Adrenal gland (tissue), 12 donors: ENCODE data around the gene RFESD. TPM values are rescaled to one million over a fixed set of nuclear protein-coding genes. Genes with fewer than 3 reads are reported as not detected.
A peak's percentile ranks its signal among the peaks of the same experiment; 100 is the strongest.

ENCODE experiments used
- DNase-seq, 7 donors: peaks; one replicate each; pipeline ENCODE4 v3.0.0-alpha.2; 2019 to 2020
- H3K27ac ChIP-seq, 5 donors: fragments of 200-600 bp; sonication (generic) in 4 of 5; 1 replicate in 3 of 5; 2 replicates in 2 of 5; pipeline versions ENCODE4 v1.5.1 to v1.8.0; 2016 to 2020; ENCODE audit warnings: mild to moderate bottlenecking in 1 of 5
- H3K27me3 ChIP-seq: fragments of 200-600 bp; 2 replicates; pipeline ENCODE4 v1.8.0; 2021
- H3K36me3 ChIP-seq, 2 donors: fragments of 200-600 bp; replicated peaks in 1 of 2; 1 replicate in 1 of 2; 2 replicates in 1 of 2; pipeline versions ENCODE4 v1.5.1 to v1.8.0; 2018 to 2022
- H3K4me1 ChIP-seq, 2 donors: fragments of 200-600 bp; replicated peaks in 1 of 2; 1 replicate in 1 of 2; 2 replicates in 1 of 2; pipeline versions ENCODE4 v1.5.1 to v1.8.0; 2018 to 2021
- H3K4me3 ChIP-seq, 4 donors: fragments of 200-600 bp; sonication (generic) in 3 of 4; one replicate each; pipeline ENCODE4 v1.5.1; 2016 to 2018
- H3K9me3 ChIP-seq, 3 donors: fragments of 200-600 bp; sonication (generic) in 1 of 3; replicated peaks in 1 of 3; 1 replicate in 2 of 3; 2 replicates in 1 of 3; pipeline versions ENCODE4 v1.5.1 to v1.8.0; 2016 to 2021
- POLR2A ChIP-seq, 2 donors: fragments of 450-650 bp; IDR thresholded peaks; one replicate each; pipeline ENCODE4 v1.6.1; 2017; ENCODE audit warnings: antibody characterized with exemption in 2 of 2, mild to moderate bottlenecking in 2 of 2, moderate library complexity in 1 of 2
- WGBS, 4 donors: extraction: QIAGEN DNeasy Blood & Tissue Kit in 2 of 4; methylation state at CpG; one replicate each; pipeline versions ENCODE4 v1.1.5 to v1.1.7; 2013 to 2017; 5-methylcytosine and 5-hydroxymethylcytosine counted together
- intact Hi-C, 2 donors: fragments of 100-400 bp; cut with DNase I; formaldehyde crosslinking; loops; one replicate each; pipeline versions ENCODE4 v1.14.1 to v1.15.0; 2022 to 2023
- polyA plus RNA-seq, 3 donors: library from polyadenylated mRNA; stranded (reverse); fragments of 200-250 nt in 2 of 3; fragments of 350-450 nt in 1 of 3; fragmentation: Illumina TruSeq in 1 of 3; extraction: RNeasy Lipid Tissue Mini Kit (QIAGEN cat#74804) in 1 of 3; gene quantifications; one replicate each; pipeline ENCODE4 v1.2.3, GENCODE V29; 2013 to 2014
- total RNA-seq, 9 donors: library from RNA; depleted of rRNA in 4 of 9; stranded (reverse); fragments of >200 nt in 4 of 9; fragments of 120-200 nt in 1 of 9; fragmentation: NEBNext Ultra II Directional in 1 of 9; extraction: Animal tissue kit (Norgen Biotek cat#: 25700) in 1 of 9; gene quantifications; one replicate each; pipeline versions ENCODE4 v1.1.0 to v1.2.4, GENCODE V29; 2013 to 2023
- TF ChIP-seq, protein P1 (sequence below), 6 experiments: fragments of 450-650 bp in 4 of 6; fragments of 200-600 bp in 2 of 6; sonication (generic) in 1 of 6; IDR thresholded peaks; 1 replicate in 5 of 6; 2 replicates in 1 of 6; pipeline versions ENCODE4 v1.5.1 to v1.8.0; 2016 to 2021; ENCODE audit warnings: antibody characterized with exemption in 6 of 6, mild to moderate bottlenecking in 2 of 6, moderate library complexity in 1 of 6
- donor health status: healthy with polysubstance abuse.
- donor health status: Bipolar disorder and iron deficiency.
- donor health status: DM: yes; HTN: yes; CAD: no.
- donor health status: DM: no; HTN: no; CAD: no.
- donor health status: DM: no; HTN: no; CAD: no.
- donor health status: DM: yes; HTN: yes; CAD: no.

RFESD gene
- total and polyA plus RNA-seq, 12 donors, result 0.43 to 6.8 (median 2.6) TPM

- no peak overlapping the region for H3K27ac ChIP-seq
- intact Hi-C loops, result no loop called here
- H3K4me1 ChIP-seq, result no peaks in the 10 kb centered on the region
- TF ChIP-seq, protein P1, sequence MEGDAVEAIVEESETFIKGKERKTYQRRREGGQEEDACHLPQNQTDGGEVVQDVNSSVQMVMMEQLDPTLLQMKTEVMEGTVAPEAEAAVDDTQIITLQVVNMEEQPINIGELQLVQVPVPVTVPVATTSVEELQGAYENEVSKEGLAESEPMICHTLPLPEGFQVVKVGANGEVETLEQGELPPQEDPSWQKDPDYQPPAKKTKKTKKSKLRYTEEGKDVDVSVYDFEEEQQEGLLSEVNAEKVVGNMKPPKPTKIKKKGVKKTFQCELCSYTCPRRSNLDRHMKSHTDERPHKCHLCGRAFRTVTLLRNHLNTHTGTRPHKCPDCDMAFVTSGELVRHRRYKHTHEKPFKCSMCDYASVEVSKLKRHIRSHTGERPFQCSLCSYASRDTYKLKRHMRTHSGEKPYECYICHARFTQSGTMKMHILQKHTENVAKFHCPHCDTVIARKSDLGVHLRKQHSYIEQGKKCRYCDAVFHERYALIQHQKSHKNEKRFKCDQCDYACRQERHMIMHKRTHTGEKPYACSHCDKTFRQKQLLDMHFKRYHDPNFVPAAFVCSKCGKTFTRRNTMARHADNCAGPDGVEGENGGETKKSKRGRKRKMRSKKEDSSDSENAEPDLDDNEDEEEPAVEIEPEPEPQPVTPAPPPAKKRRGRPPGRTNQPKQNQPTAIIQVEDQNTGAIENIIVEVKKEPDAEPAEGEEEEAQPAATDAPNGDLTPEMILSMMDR (IDR thresholded peaks at IDR 0.05), result no peak
- no peak for TF ChIP-seq POLR2A (IDR thresholded peaks at IDR 0.05)
- no peak overlapping the region for H3K4me3 ChIP-seq
- no peaks in the 10 kb centered on the region for H3K27me3 ChIP-seq
- no peaks in the 10 kb centered on the region for H3K36me3 ChIP-seq
- H3K9me3 ChIP-seq, result no peaks in the 10 kb centered on the region
- no peak for DNase-seq
Observed at GRCh38 chr5:95690333-95690732, 43.8 kb downstream of the RFESD start.

DNA sequence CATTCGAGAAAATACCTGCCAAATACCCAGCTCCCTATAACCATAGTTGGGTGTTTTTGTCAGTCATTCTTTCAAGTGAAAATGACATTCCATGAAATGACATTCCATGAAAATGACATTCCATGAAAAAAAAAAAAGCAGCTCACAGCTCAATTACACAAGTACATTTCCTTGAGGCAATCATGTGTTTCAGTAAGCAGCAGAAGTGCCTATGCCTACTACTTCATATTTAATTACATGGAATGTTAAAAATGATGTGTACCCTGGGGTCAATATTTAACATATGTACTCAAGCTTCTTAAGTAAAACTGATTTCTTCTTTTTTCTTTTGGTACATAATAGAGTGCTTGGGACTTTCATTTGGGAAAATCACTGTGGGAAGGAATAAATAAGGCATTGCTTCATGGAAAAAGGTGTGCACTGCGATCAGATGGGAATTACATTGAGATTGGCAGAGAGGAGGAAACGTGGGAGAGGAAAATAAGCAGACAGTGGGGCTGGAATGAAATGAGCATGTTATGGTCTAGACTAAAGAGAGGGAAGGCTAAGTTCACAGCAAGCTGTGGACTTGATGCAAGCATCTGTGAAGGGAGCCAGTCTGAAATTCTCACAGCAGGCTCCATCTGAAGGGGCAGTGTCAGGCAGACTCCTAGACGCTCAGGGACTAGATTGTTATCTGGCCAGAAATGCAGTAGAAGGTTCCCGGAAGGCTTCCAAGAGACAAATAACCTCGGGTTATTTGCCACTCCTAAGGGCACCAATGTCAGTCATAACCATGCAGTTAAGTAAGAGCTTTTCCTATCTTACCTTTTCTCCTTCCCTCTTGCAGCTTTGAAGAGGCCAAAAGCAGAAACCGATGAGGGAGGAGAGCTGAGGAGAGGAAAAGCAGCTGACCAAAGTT, 51.5 kb downstream of the RFESD start:
- no peaks in the 10 kb centered on the region for H3K4me1 ChIP-seq
- no peak for TF ChIP-seq POLR2A (IDR thresholded peaks at IDR 0.05)
- TF ChIP-seq, protein P1 (IDR thresholded peaks at IDR 0.05), result no peak
- no peaks in the 10 kb centered on the region for H3K27me3 ChIP-seq
- intact Hi-C loops, result no loop called here
- H3K9me3 ChIP-seq, result no peaks in the 10 kb centered on the region
- WGBS, 4 donors, result 56 to 59% (median 57%) methylated on average over 7 of the region's 7 CpGs
- DNase-seq, result peak in 1 of 7 donors; percentile 27
- H3K4me3 ChIP-seq, result no peak overlapping the region
- no peaks in the 10 kb centered on the region for H3K36me3 ChIP-seq
- no peak overlapping the region for H3K27ac ChIP-seq

- H3K27ac ChIP-seq, result no peak overlapping the region
- H3K9me3 ChIP-seq, result no peaks in the 10 kb centered on the region
- TF ChIP-seq, protein P1 (IDR thresholded peaks at IDR 0.05), result no peak
- TF ChIP-seq POLR2A (IDR thresholded peaks at IDR 0.05), result no peak
- H3K4me3 ChIP-seq, result no peak overlapping the region
- no peaks in the 10 kb centered on the region for H3K27me3 ChIP-seq
- peaks cover 4 to 5% of the 10 kb centered on the region in 2 donors for H3K4me1 ChIP-seq
- no peak for DNase-seq
- intact Hi-C loops, result no loop called here
- no peaks in the 10 kb centered on the region for H3K36me3 ChIP-seq
- 97 to 100% (median 99%) methylated on average over 1 of the region's 1 CpG for WGBS, 4 donors
Observed at GRCh38 chr5:95699337-95699736, 52.8 kb downstream of the RFESD start.

DNA sequence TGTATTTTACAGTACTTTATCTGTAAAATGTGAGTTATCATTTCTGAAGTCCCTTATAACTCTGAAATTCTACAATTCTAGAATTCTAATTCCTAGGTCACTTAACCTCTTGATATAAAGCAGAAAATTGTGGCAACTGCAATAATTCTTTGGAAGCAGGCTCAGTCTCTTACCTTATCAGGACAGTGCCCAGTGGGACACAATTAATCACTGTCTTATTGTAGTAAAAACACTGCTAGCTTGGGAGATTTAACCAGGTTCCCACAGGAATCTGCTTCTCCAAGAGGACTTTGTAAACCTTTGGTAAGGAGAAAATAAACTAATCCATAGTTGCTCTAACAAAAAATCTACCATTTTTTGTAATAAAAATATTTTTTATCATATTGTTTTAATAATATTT, 54.5 kb downstream of the RFESD start:
- Histone ChIP-seq H3K27me3 (no peaks in the 10 kb centered on the region), H3K4me3 (no peak overlapping the region), H3K27ac (no peak overlapping the region), H3K9me3 (no peaks in the 10 kb centered on the region), H3K4me1 (peaks cover 5% of the 10 kb centered on the region in 2 donors), H3K36me3 (no peaks in the 10 kb centered on the region)
- DNase-seq, result no peak
- intact Hi-C loops, result no loop called here
- TF ChIP-seq, protein P1 (IDR thresholded peaks at IDR 0.05), result no peak
- no peak for TF ChIP-seq POLR2A (IDR thresholded peaks at IDR 0.05)
